ENCODE results near the gene SERPINB1. TPM values are rescaled to one million over a fixed set of nuclear protein-coding genes. Genes with fewer than 3 reads are reported as not detected.

SERPINB1 gene
- total RNA-seq, 1 experiment from 2014 or later, result 75.6 TPM

- H3K9me3 ChIP-seq, result no peaks in the 10 kb centered on the region
- no peak for DNase-seq
- H3K36me3 Mint-ChIP-seq (ENCODE audit: insufficient read depth, unreplicated experiment), result no peaks in the 10 kb centered on the region
- peaks cover 24% of the 10 kb centered on the region for H3K4me1 Mint-ChIP-seq (ENCODE audit: low read depth, unreplicated experiment)
- H3K27me3 Mint-ChIP-seq (ENCODE audit: insufficient read depth, unreplicated experiment), result no peaks in the 10 kb centered on the region
- no peak overlapping the region for H3K27ac Mint-ChIP-seq (ENCODE audit: unreplicated experiment)
- no TSS peak for BruUV-seq (replicated peaks)
- no peaks in the 10 kb centered on the region for H3K36me3 ChIP-seq (ENCODE audit: control insufficient read depth, insufficient read depth, low read length)
- H3K4me3 Mint-ChIP-seq (ENCODE audit: unreplicated experiment), result no peak overlapping the region
- ChIA-PET POLR2A (no interaction called here), CTCF (no interaction called here)
- H3K4me1 ChIP-seq, result peaks cover 20% of the 10 kb centered on the region
- intact Hi-C loops (cut with micrococcal nuclease; ENCODE audit: unreplicated experiment), result no loop called here
- no peaks in the 10 kb centered on the region for H3K27me3 ChIP-seq (replicated peaks; ENCODE audit: control insufficient read depth, insufficient read depth, low read length)
- H3K9me3 Mint-ChIP-seq (ENCODE audit: unreplicated experiment), result peaks cover 10% of the 10 kb centered on the region
- no peak for TF ChIP-seq CTCF (IDR thresholded peaks at IDR 0.05; ENCODE audit: insufficient read depth in 1 of 2, low read depth in 1 of 2, low read length in 1 of 2, severe bottlenecking in 1 of 2, unreplicated experiment in 1 of 2)
- H3K4me3 ChIP-seq (ENCODE audit: low read depth, low read length), result no peak overlapping the region
These were observed 17.6 kb upstream of the SERPINB1 start for GRCh38 chr6:2859185-2859700.

- Mint-ChIP-seq H3K4me3 (ENCODE audit: unreplicated experiment) (no peak overlapping the region), H3K27me3 (ENCODE audit: insufficient read depth, unreplicated experiment) (no peaks in the 10 kb centered on the region), H3K27ac (ENCODE audit: unreplicated experiment) (no peak overlapping the region), H3K4me1 (ENCODE audit: low read depth, unreplicated experiment) (peaks cover 13% of the 10 kb centered on the region), H3K36me3 (ENCODE audit: insufficient read depth, unreplicated experiment) (no peaks in the 10 kb centered on the region), H3K9me3 (ENCODE audit: unreplicated experiment) (peaks cover 10% of the 10 kb centered on the region)
- no peak overlapping the region for H3K4me3 ChIP-seq (ENCODE audit: low read depth, low read length)
- BruUV-seq (replicated peaks), result no TSS peak
- CTCF ChIA-PET, result no interaction called here
- H3K36me3 ChIP-seq (ENCODE audit: control insufficient read depth, insufficient read depth, low read length), result no peaks in the 10 kb centered on the region
- no peak for DNase-seq
- POLR2A ChIA-PET, result interaction anchor here (0.5 kb wide), 1 partner anchor 93 kb away, joined by 5 read pairs; the partner anchor contains the start of gene WRNIP1
- no peaks in the 10 kb centered on the region for H3K9me3 ChIP-seq
- intact Hi-C loops (cut with micrococcal nuclease; ENCODE audit: unreplicated experiment), result no loop called here
- H3K4me1 ChIP-seq, result peaks cover 14% of the 10 kb centered on the region
- no peak for TF ChIP-seq CTCF (IDR thresholded peaks at IDR 0.05; ENCODE audit: insufficient read depth in 1 of 2, low read depth in 1 of 2, low read length in 1 of 2, severe bottlenecking in 1 of 2, unreplicated experiment in 1 of 2)
- no peaks in the 10 kb centered on the region for H3K27me3 ChIP-seq (replicated peaks; ENCODE audit: control insufficient read depth, insufficient read depth, low read length)
These were observed 16.1 kb upstream of the SERPINB1 start for GRCh38 chr6:2857580-2858337.

GRCh38 chr6:2857185-2857579, 15.5 kb upstream of the SERPINB1 start:
- no peak overlapping the region for H3K4me3 ChIP-seq (ENCODE audit: low read depth, low read length)
- no peak for TF ChIP-seq CTCF (IDR thresholded peaks at IDR 0.05; ENCODE audit: insufficient read depth in 1 of 2, low read depth in 1 of 2, low read length in 1 of 2, severe bottlenecking in 1 of 2, unreplicated experiment in 1 of 2)
- Mint-ChIP-seq H3K27ac (ENCODE audit: unreplicated experiment) (no peak overlapping the region), H3K4me3 (ENCODE audit: unreplicated experiment) (no peak overlapping the region), H3K9me3 (ENCODE audit: unreplicated experiment) (peaks cover 10% of the 10 kb centered on the region), H3K27me3 (ENCODE audit: insufficient read depth, unreplicated experiment) (no peaks in the 10 kb centered on the region), H3K36me3 (ENCODE audit: insufficient read depth, unreplicated experiment) (no peaks in the 10 kb centered on the region), H3K4me1 (ENCODE audit: low read depth, unreplicated experiment) (peaks cover 7% of the 10 kb centered on the region)
- no TSS peak for BruUV-seq (replicated peaks)
- ChIA-PET CTCF (no interaction called here), POLR2A (no interaction called here)
- no peak for DNase-seq
- H3K27me3 ChIP-seq (replicated peaks; ENCODE audit: control insufficient read depth, insufficient read depth, low read length), result no peaks in the 10 kb centered on the region
- H3K4me1 ChIP-seq, result peaks cover 14% of the 10 kb centered on the region
- no peaks in the 10 kb centered on the region for H3K9me3 ChIP-seq
- intact Hi-C loops (cut with micrococcal nuclease; ENCODE audit: unreplicated experiment), result no loop called here
- H3K36me3 ChIP-seq (ENCODE audit: control insufficient read depth, insufficient read depth, low read length), result no peaks in the 10 kb centered on the region

Data from Caco-2 (cell line).